TTC549 (cell line): ENCODE data around the gene SYNE3.

ENCODE experiments used
- FAIRE-seq: peaks from 2 replicates; lab custom pipeline; 2012; peaks lifted over from hg19 to GRCh38; lab: Jason Lieb, UNC

The SYNE3 gene

GRCh38 chr14:95541346-95541745 lies 24.9 kb upstream of the SYNE3 start:
- no peak for FAIRE-seq

- no peak for FAIRE-seq
Observed at GRCh38 chr14:95540236-95540855, 23.9 kb upstream of the SYNE3 start.

GRCh38 chr14:95538801-95539509 lies 22.5 kb upstream of the SYNE3 start:
- no peak for FAIRE-seq

GRCh38 chr14:95537298-95538089 lies 21.0 kb upstream of the SYNE3 start:
- FAIRE-seq: no peak

- FAIRE-seq: no peak
Observed at GRCh38 chr14:95536671-95537070, 20.2 kb upstream of the SYNE3 start.

GRCh38 chr14:95536036-95536593 lies 19.7 kb upstream of the SYNE3 start:
- no peak for FAIRE-seq

GRCh38 chr14:95535226-95536021 lies 19.0 kb upstream of the SYNE3 start:
- no peak for FAIRE-seq

GRCh38 chr14:95534299-95535225 lies 18.1 kb upstream of the SYNE3 start, which contains the start of gene GLRX5:
Gene GLRX5, plus strand, starts transcription at chr14:95535050. Its CDS starts 40 bp downstream, at chr14:95535090.
- peak; percentile 96 for FAIRE-seq

GRCh38 chr14:95533822-95534221 lies 17.4 kb upstream of the SYNE3 start:
- no peak for FAIRE-seq

- FAIRE-seq: no peak
Observed at GRCh38 chr14:95533391-95533821, 17.0 kb upstream of the SYNE3 start.

- FAIRE-seq: no peak
Observed at GRCh38 chr14:95531969-95532368, 15.5 kb upstream of the SYNE3 start.

GRCh38 chr14:95531473-95531872 lies 15.0 kb upstream of the SYNE3 start:
- no peak for FAIRE-seq

- FAIRE-seq: no peak
Observed at GRCh38 chr14:95530473-95531276, 14.2 kb upstream of the SYNE3 start.

GRCh38 chr14:95529216-95529615 lies 12.8 kb upstream of the SYNE3 start:
- no peak for FAIRE-seq

- no peak for FAIRE-seq
Observed at GRCh38 chr14:95527387-95528002, 11.0 kb upstream of the SYNE3 start.

GRCh38 chr14:95526483-95527386 lies 10.3 kb upstream of the SYNE3 start:
- no peak for FAIRE-seq

- no peak for FAIRE-seq
Observed at GRCh38 chr14:95525999-95526398, 9.5 kb upstream of the SYNE3 start.
